Ovary (tissue), 3 donors: ENCODE measurements around the gene NDUFS8.

ENCODE experiments used
- CTCF ChIP-seq, 3 donors: fragments of 450-650 bp in 2 of 3; fragments of 200-600 bp in 1 of 3; IDR thresholded peaks; one replicate each; pipeline versions ENCODE4 v1.5.1 to v1.8.0; 2016 to 2022; ENCODE audit warnings: antibody characterized with exemption in 3 of 3, mild to moderate bottlenecking in 1 of 3
- EP300 ChIP-seq: sonication (generic); formaldehyde crosslinking; IDR thresholded peaks from one replicate; pipeline ENCODE4 v1.6.1; 2017; ENCODE audit warnings: antibody characterized with exemption
- POLR2A ChIP-seq: fragments of 450-650 bp; IDR thresholded peaks from one replicate; pipeline ENCODE4 v1.6.1; 2017; ENCODE audit warnings: antibody characterized with exemption, mild to moderate bottlenecking, moderate library complexity
- donor health status: DM: no; HTN: no; CAD: no.

GRCh38 chr11:68040957-68041591, 10.6 kb downstream of the NDUFS8 start:
- TF ChIP-seq CTCF (IDR thresholded peaks at IDR 0.05) (no peak), POLR2A (no peak), EP300 (no peak)
